Spleen (tissue), 7 donors: ENCODE measurements around the gene UGT3A2.

ENCODE experiments used
- POLR2A ChIP-seq, 3 donors: fragments of 450-650 bp; IDR thresholded peaks; one replicate each; pipeline ENCODE4 v1.5.1; 2017; ENCODE audit warnings: antibody characterized with exemption in 3 of 3, mild to moderate bottlenecking in 1 of 3
- POLR2AphosphoS5 ChIP-seq, 3 donors: sonication (generic); formaldehyde crosslinking; IDR thresholded peaks; one replicate each; pipeline ENCODE4 v1.5.1; 2017; ENCODE audit warnings: antibody characterized with exemption in 3 of 3
- TF ChIP-seq, protein P1 (sequence below), 11 experiments: fragments of 200-600 bp in 7 of 11; fragments of 450-650 bp in 4 of 11; sonication (generic) in 4 of 11; IDR thresholded peaks in 8 of 11; conservative IDR thresholded peaks in 3 of 11; 1 replicate in 7 of 11; 2 replicates in 4 of 11; pipeline versions ENCODE4 v1.4.0 to v1.8.0; 2016 to 2021; ENCODE audit warnings: antibody characterized with exemption in 11 of 11, inconsistent platforms in 4 of 11, mild to moderate bottlenecking in 1 of 11
- donor health status: DM: no; HTN: no; CAD: no; lungs with moderate emphysema.
- donor health status: DM: no; HTN: no; CAD: no.
- donor health status: DM: no; HTN: no; CAD: no.

DNA sequence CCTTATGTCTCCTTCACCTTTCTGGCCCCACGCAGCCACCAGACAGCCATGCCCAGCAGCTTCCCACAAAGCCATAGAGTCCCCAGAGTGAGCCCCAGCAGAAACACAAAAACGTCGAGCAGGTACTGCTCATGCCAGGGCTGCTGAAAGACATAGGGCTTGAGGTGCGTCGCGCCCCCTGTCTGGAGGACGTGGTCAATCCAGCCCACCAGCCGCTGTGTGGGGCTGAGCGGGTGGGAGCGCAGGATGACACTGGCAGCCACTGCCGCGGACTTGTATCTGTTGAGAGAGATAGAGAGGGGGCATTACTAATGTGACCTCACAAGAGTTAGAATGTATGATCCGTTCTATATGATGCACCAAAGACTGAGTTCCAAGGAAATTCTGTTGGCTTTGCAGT lies 31.0 kb downstream of the UGT3A2 start:
- TF ChIP-seq, protein P1, sequence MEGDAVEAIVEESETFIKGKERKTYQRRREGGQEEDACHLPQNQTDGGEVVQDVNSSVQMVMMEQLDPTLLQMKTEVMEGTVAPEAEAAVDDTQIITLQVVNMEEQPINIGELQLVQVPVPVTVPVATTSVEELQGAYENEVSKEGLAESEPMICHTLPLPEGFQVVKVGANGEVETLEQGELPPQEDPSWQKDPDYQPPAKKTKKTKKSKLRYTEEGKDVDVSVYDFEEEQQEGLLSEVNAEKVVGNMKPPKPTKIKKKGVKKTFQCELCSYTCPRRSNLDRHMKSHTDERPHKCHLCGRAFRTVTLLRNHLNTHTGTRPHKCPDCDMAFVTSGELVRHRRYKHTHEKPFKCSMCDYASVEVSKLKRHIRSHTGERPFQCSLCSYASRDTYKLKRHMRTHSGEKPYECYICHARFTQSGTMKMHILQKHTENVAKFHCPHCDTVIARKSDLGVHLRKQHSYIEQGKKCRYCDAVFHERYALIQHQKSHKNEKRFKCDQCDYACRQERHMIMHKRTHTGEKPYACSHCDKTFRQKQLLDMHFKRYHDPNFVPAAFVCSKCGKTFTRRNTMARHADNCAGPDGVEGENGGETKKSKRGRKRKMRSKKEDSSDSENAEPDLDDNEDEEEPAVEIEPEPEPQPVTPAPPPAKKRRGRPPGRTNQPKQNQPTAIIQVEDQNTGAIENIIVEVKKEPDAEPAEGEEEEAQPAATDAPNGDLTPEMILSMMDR (IDR thresholded peaks at IDR 0.05 in 8 of 11, conservative IDR thresholded peaks at IDR 0.05 in 3 of 11): no peak
- TF ChIP-seq POLR2AphosphoS5 (IDR thresholded peaks at IDR 0.05) (no peak), POLR2A (IDR thresholded peaks at IDR 0.05) (no peak)
